Gastrocnemius medialis (tissue), 4 donors: ENCODE data around the gene POLR2H.

Source experiments
- POLR2A ChIP-seq, 2 donors: fragments of 450-650 bp; IDR thresholded peaks; one replicate each; pipeline ENCODE4 v1.6.1; 2017; ENCODE audit warnings: antibody characterized with exemption in 2 of 2, mild to moderate bottlenecking in 2 of 2, moderate library complexity in 2 of 2
- TF ChIP-seq, protein P1 (sequence below), 5 experiments: fragments of 450-650 bp in 3 of 5; fragments of 200-600 bp in 2 of 5; sonication (generic) in 2 of 5; IDR thresholded peaks in 4 of 5; conservative IDR thresholded peaks in 1 of 5; 1 replicate in 4 of 5; 2 replicates in 1 of 5; pipeline ENCODE4 v1.5.1; 2016 to 2019; ENCODE audit warnings: antibody characterized with exemption in 5 of 5, mild to moderate bottlenecking in 3 of 5, moderate library complexity in 3 of 5

DNA sequence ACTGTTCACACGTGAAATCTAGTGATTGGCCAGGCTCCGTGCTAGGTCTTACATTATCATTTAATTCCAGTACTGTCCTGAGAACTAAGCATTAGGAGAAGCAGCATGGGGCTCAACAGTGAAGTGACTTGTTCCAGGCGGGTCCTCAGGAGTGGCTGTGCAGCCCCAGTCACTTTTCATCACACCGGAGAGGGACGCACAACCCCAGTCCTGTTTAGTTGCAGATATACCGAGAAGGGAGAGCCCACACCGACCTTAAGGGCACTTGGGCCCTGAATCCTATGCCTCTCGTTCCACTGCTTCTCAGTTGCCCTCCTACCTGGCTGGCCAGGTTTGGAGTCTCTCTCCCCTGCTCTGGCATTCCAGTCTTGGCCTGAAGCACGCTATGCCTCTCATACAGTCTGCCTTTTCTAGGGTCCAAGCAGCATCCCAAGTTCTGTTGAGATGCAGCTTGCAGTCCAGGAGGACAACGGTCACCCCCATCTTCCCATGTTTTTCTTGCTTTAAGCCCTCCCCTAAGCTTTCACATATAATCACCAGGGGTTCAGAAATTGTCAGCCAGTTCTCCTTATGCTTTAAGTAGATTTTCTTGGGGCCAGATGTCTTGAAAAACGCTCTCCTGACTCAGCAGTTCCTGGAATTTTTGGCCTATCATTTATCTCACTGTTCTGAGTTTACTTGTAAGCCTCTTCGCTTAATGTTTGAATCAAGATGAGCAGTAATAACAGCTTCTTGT lies 14.0 kb upstream of the POLR2H start:
- TF ChIP-seq, protein P1, sequence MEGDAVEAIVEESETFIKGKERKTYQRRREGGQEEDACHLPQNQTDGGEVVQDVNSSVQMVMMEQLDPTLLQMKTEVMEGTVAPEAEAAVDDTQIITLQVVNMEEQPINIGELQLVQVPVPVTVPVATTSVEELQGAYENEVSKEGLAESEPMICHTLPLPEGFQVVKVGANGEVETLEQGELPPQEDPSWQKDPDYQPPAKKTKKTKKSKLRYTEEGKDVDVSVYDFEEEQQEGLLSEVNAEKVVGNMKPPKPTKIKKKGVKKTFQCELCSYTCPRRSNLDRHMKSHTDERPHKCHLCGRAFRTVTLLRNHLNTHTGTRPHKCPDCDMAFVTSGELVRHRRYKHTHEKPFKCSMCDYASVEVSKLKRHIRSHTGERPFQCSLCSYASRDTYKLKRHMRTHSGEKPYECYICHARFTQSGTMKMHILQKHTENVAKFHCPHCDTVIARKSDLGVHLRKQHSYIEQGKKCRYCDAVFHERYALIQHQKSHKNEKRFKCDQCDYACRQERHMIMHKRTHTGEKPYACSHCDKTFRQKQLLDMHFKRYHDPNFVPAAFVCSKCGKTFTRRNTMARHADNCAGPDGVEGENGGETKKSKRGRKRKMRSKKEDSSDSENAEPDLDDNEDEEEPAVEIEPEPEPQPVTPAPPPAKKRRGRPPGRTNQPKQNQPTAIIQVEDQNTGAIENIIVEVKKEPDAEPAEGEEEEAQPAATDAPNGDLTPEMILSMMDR (IDR thresholded peaks at IDR 0.05 in 4 of 5, conservative IDR thresholded peaks at IDR 0.05 in 1 of 5): no peak
- no peak for TF ChIP-seq POLR2A (IDR thresholded peaks at IDR 0.05)
